ENCODE results near the gene CLRN3.

DNA sequence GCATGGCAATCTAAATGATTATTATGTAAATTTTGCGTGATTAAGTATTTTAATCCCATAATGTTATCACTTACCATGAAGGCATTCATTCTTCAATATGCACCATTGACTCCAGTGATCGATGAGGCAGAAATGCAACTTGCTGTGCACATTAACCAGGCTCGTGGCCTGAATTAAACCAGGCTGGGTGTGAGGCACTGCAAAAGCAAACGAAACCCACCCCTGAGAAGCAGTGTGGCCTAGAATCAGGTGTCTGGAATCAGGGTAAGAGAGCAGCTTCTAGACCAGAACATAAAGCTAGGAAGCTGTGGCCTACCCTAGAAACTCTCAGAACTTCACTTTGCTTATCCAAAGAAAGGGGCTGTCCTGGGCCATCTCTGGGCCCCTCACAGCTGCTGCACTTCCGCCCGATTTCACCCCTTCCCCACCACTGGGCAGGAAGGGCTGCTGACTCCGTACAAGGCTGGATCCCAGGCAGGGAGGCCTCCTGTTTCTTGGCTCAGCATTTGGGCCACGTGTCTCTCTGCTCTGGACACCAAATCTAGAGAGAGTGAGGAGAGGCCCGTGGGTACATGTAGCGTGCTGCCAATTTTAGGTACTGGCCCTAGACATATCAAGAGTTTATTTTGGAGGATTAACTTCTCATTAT is 18.6 kb upstream of the CLRN3 start:
- TF ChIP-seq, protein P1, sequence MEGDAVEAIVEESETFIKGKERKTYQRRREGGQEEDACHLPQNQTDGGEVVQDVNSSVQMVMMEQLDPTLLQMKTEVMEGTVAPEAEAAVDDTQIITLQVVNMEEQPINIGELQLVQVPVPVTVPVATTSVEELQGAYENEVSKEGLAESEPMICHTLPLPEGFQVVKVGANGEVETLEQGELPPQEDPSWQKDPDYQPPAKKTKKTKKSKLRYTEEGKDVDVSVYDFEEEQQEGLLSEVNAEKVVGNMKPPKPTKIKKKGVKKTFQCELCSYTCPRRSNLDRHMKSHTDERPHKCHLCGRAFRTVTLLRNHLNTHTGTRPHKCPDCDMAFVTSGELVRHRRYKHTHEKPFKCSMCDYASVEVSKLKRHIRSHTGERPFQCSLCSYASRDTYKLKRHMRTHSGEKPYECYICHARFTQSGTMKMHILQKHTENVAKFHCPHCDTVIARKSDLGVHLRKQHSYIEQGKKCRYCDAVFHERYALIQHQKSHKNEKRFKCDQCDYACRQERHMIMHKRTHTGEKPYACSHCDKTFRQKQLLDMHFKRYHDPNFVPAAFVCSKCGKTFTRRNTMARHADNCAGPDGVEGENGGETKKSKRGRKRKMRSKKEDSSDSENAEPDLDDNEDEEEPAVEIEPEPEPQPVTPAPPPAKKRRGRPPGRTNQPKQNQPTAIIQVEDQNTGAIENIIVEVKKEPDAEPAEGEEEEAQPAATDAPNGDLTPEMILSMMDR (IDR thresholded peaks at IDR 0.05): no peak
- no peak for TF ChIP-seq POLR2AphosphoS5 (IDR thresholded peaks at IDR 0.05)

Data from breast epithelium (tissue), 3 donors.